Liver (tissue), 9 donors: ENCODE results near the gene TSPAN17. TPM values are rescaled to one million over a fixed set of nuclear protein-coding genes. Genes with fewer than 3 reads are reported as not detected.

Source experiments
- DNase-seq: peaks from one replicate; pipeline ENCODE4 v3.0.0-alpha.2; 2017; ENCODE audit warnings: low spot score
- H3K27ac ChIP-seq, 2 donors: one replicate each; pipeline ENCODE4 v1.7.0; 2013; ENCODE audit warnings: inconsistent platforms in 2 of 2, low read length in 2 of 2, control low read depth in 1 of 2, low read depth in 1 of 2, mild to moderate bottlenecking in 1 of 2
- H3K27me3 ChIP-seq, 4 donors: one replicate each; pipeline versions ENCODE4 v1.6.1 to v1.7.0; 2013; ENCODE audit warnings: low read length in 3 of 4, inconsistent platforms in 1 of 4, mild to moderate bottlenecking in 1 of 4, moderate library complexity in 1 of 4; ENCODE audit not compliant: control insufficient read depth in 4 of 4, insufficient read depth in 4 of 4
- H3K36me3 ChIP-seq, 4 donors: one replicate each; pipeline versions ENCODE4 v1.6.1 to v1.7.0; 2013; ENCODE audit warnings: low read length in 3 of 4, mild to moderate bottlenecking in 3 of 4, low read depth in 1 of 4, moderate library complexity in 1 of 4; ENCODE audit not compliant: control insufficient read depth in 4 of 4, insufficient read depth in 3 of 4
- H3K4me1 ChIP-seq, 4 donors: one replicate each; pipeline versions ENCODE4 v1.6.1 to v1.7.0; 2013; ENCODE audit warnings: low read length in 3 of 4, mild to moderate bottlenecking in 3 of 4, moderate library complexity in 1 of 4; ENCODE audit not compliant: control insufficient read depth in 4 of 4, insufficient read depth in 4 of 4
- H3K4me3 ChIP-seq, 3 donors: one replicate each; pipeline versions ENCODE4 v1.6.1 to v1.7.0; 2013; ENCODE audit warnings: low read length in 3 of 3, control low read depth in 1 of 3, low read depth in 1 of 3, mild to moderate bottlenecking in 1 of 3
- H3K9ac ChIP-seq, 2 donors: one replicate each; pipeline ENCODE4 v1.7.0; 2013; ENCODE audit warnings: low read length in 2 of 2, mild to moderate bottlenecking in 2 of 2, moderate library complexity in 2 of 2, control low read depth in 1 of 2, low read depth in 1 of 2
- H3K9me3 ChIP-seq, 4 donors: one replicate each; pipeline versions ENCODE4 v1.6.1 to v1.7.0; 2013; ENCODE audit warnings: low read length in 3 of 4; ENCODE audit not compliant: control insufficient read depth in 4 of 4
- EGR1 ChIP-seq, 2 donors: IDR thresholded peaks; 2 replicates each; pipeline ENCODE4 v1.6.1; 2016 to 2018; ENCODE audit warnings: antibody characterized with exemption in 2 of 2, low read depth in 2 of 2
- FOXA2 ChIP-seq: IDR thresholded peaks from 2 replicates; pipeline ENCODE4 v1.6.1; 2016; ENCODE audit warnings: antibody characterized with exemption
- HNF4A ChIP-seq, 2 donors: conservative IDR thresholded peaks; 2 replicates each; pipeline ENCODE4 v1.6.1; 2016; ENCODE audit warnings: antibody characterized with exemption in 2 of 2, mild to moderate bottlenecking in 2 of 2
- HNF4G ChIP-seq: IDR thresholded peaks from 2 replicates; pipeline ENCODE4 v1.6.1; 2016; ENCODE audit warnings: antibody characterized with exemption
- JUND ChIP-seq, 2 donors: IDR thresholded peaks; 2 replicates each; pipeline ENCODE4 v1.6.1; 2016; ENCODE audit warnings: antibody characterized with exemption in 2 of 2
- RAD21 ChIP-seq, 2 donors: IDR thresholded peaks; 2 replicates each; pipeline ENCODE4 v1.6.1; 2016; ENCODE audit warnings: antibody characterized with exemption in 2 of 2, mild to moderate bottlenecking in 2 of 2
- RXRA ChIP-seq, 2 donors: IDR thresholded peaks; 2 replicates each; pipeline ENCODE4 v1.6.1; 2017 to 2018; ENCODE audit warnings: antibody characterized with exemption in 2 of 2, mild to moderate bottlenecking in 1 of 2
- SP1 ChIP-seq: IDR thresholded peaks from 2 replicates; pipeline ENCODE4 v1.6.1; 2018; ENCODE audit warnings: antibody characterized with exemption, mild to moderate bottlenecking
- YY1 ChIP-seq: IDR thresholded peaks from 2 replicates; pipeline ENCODE4 v1.6.1; 2016; ENCODE audit warnings: antibody characterized with exemption, mild to moderate bottlenecking
- WGBS: extraction: QIAGEN DNeasy Blood & Tissue Kit; methylation state at CpG from one replicate; pipeline ENCODE4 v1.1.7; 2013; 5-methylcytosine and 5-hydroxymethylcytosine counted together
- polyA plus RNA-seq, 2 donors: library from polyadenylated mRNA; stranded (reverse) in 1 of 2; unstranded in 1 of 2; fragments of 200-250 nt in 1 of 2; fragments of >200 nt in 1 of 2; fragmentation: Nextera tagmentation in 1 of 2; extraction: Ambion mirVana in 1 of 2; gene quantifications; one replicate each; pipeline versions ENCODE4 v1.2.1 to v1.2.3, GENCODE V29; 2013 to 2015
- total RNA-seq, 2 donors: library from RNA; depleted of rRNA; stranded (reverse); fragments of >200 nt; gene quantifications; one replicate each; pipeline ENCODE4 v1.2.3, GENCODE V29; 2014
- TF ChIP-seq, protein P1 (sequence below): IDR thresholded peaks from 2 replicates; pipeline ENCODE4 v1.6.1; 2016; ENCODE audit warnings: antibody characterized with exemption
- TF ChIP-seq, protein P2 (sequence below): fragments of 150-350 bp; IDR thresholded peaks from 2 replicates; pipeline ENCODE4 v1.5.1; 2017; ENCODE audit warnings: improper control_type of control experiment, low read depth, low read length; ENCODE audit not compliant: missing input control
- TF ChIP-seq, protein P3 (sequence below): IDR thresholded peaks from 2 replicates; pipeline ENCODE4 v1.6.1; 2016; ENCODE audit warnings: antibody characterized with exemption, mild to moderate bottlenecking
- TF ChIP-seq, protein P4 (sequence below): IDR thresholded peaks from 2 replicates; pipeline ENCODE4 v1.6.1; 2016; ENCODE audit warnings: antibody characterized with exemption
- donor health status: healthy.
- donor health status: healthy.
- donor health status: healthy.
- donor health status: healthy.
- donor health status: healthy.

TSPAN17 gene
- total and polyA plus RNA-seq, 4 donors, result 5.7 to 43.4 (median 16.2) TPM

DNA sequence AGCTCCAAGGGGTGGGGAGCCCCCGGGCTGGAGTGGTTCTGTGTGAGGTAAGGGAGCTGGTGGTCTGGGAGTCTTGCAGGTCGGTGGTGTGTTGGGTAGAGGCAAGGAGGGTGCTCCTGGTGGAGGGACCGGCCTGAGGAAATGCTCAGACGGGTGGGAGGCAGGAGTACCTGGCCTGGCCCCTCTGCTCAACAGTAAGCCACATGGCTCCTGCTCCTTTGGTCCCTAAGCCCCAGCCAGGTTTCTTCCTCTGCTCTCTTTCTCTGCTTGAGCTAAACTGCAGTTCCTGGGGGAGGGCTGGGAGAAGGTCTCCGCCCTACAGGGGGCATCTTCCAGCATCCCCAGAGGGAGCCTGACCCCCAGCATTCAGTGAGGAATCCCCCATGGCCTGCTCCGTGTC lies 17.2 kb downstream of the TSPAN17 start:
- WGBS, result 52% methylated on average over 6 of the region's 6 CpGs
- Histone ChIP-seq H3K36me3 (no peaks in the 10 kb centered on the region), H3K4me3 (no peak overlapping the region), H3K27me3 (peaks cover 0 to 2% (median 0%) of the 10 kb centered on the region in 4 donors), H3K9ac (no peak overlapping the region), H3K9me3 (no peaks in the 10 kb centered on the region), H3K4me1 (peaks cover 0 to 11% (median 7%) of the 10 kb centered on the region in 4 donors), H3K27ac (no peak overlapping the region)
- TF ChIP-seq RAD21 (IDR thresholded peaks at IDR 0.05) (no peak), SP1 (no peak), RXRA (IDR thresholded peaks at IDR 0.05) (no peak), HNF4G (no peak), EGR1 (IDR thresholded peaks at IDR 0.05; ENCODE audit: low read depth in 2 of 2) (no peak), JUND (IDR thresholded peaks at IDR 0.05) (no peak), FOXA2 (no peak), HNF4A (conservative IDR thresholded peaks at IDR 0.05) (no peak)
- TF ChIP-seq, protein P1, sequence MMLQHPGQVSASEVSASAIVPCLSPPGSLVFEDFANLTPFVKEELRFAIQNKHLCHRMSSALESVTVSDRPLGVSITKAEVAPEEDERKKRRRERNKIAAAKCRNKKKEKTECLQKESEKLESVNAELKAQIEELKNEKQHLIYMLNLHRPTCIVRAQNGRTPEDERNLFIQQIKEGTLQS, result no peak
- TF ChIP-seq, protein P2, sequence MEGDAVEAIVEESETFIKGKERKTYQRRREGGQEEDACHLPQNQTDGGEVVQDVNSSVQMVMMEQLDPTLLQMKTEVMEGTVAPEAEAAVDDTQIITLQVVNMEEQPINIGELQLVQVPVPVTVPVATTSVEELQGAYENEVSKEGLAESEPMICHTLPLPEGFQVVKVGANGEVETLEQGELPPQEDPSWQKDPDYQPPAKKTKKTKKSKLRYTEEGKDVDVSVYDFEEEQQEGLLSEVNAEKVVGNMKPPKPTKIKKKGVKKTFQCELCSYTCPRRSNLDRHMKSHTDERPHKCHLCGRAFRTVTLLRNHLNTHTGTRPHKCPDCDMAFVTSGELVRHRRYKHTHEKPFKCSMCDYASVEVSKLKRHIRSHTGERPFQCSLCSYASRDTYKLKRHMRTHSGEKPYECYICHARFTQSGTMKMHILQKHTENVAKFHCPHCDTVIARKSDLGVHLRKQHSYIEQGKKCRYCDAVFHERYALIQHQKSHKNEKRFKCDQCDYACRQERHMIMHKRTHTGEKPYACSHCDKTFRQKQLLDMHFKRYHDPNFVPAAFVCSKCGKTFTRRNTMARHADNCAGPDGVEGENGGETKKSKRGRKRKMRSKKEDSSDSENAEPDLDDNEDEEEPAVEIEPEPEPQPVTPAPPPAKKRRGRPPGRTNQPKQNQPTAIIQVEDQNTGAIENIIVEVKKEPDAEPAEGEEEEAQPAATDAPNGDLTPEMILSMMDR, result no peak
- TF ChIP-seq, protein P3, sequence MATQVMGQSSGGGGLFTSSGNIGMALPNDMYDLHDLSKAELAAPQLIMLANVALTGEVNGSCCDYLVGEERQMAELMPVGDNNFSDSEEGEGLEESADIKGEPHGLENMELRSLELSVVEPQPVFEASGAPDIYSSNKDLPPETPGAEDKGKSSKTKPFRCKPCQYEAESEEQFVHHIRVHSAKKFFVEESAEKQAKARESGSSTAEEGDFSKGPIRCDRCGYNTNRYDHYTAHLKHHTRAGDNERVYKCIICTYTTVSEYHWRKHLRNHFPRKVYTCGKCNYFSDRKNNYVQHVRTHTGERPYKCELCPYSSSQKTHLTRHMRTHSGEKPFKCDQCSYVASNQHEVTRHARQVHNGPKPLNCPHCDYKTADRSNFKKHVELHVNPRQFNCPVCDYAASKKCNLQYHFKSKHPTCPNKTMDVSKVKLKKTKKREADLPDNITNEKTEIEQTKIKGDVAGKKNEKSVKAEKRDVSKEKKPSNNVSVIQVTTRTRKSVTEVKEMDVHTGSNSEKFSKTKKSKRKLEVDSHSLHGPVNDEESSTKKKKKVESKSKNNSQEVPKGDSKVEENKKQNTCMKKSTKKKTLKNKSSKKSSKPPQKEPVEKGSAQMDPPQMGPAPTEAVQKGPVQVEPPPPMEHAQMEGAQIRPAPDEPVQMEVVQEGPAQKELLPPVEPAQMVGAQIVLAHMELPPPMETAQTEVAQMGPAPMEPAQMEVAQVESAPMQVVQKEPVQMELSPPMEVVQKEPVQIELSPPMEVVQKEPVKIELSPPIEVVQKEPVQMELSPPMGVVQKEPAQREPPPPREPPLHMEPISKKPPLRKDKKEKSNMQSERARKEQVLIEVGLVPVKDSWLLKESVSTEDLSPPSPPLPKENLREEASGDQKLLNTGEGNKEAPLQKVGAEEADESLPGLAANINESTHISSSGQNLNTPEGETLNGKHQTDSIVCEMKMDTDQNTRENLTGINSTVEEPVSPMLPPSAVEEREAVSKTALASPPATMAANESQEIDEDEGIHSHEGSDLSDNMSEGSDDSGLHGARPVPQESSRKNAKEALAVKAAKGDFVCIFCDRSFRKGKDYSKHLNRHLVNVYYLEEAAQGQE, result no peak
- DNase-seq, result no peak

DNA sequence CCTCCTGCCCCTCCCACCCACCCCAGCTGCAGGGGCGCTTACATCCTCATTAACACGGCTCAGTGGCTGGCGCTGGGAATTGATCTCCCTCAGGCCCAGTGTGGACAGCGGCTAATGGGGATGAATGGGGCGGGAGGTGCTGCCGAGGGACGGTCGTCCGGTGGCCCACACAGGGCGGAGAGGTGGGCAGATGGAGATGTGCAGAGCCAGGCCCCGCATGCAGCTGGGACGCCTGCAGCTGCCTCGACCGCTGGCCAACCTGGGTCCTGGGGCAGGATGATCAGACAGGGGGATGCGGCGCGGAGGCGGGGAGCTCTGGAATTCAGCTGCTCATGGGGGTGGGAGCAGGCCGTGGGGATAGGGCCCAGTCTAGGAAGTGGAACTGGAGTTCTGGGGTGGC lies 17.6 kb downstream of the TSPAN17 start:
- no peak for TF ChIP-seq RAD21 (IDR thresholded peaks at IDR 0.05)
- TF ChIP-seq, protein P2, result no peak
- TF ChIP-seq, protein P4, sequence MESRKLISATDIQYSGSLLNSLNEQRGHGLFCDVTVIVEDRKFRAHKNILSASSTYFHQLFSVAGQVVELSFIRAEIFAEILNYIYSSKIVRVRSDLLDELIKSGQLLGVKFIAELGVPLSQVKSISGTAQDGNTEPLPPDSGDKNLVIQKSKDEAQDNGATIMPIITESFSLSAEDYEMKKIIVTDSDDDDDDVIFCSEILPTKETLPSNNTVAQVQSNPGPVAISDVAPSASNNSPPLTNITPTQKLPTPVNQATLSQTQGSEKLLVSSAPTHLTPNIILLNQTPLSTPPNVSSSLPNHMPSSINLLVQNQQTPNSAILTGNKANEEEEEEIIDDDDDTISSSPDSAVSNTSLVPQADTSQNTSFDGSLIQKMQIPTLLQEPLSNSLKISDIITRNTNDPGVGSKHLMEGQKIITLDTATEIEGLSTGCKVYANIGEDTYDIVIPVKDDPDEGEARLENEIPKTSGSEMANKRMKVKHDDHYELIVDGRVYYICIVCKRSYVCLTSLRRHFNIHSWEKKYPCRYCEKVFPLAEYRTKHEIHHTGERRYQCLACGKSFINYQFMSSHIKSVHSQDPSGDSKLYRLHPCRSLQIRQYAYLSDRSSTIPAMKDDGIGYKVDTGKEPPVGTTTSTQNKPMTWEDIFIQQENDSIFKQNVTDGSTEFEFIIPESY, result no peak
- no peak for TF ChIP-seq FOXA2
- no peak for TF ChIP-seq JUND (IDR thresholded peaks at IDR 0.05)
- no peak for TF ChIP-seq EGR1 (IDR thresholded peaks at IDR 0.05; ENCODE audit: low read depth in 2 of 2)
- TF ChIP-seq YY1, result no peak
- no peak for TF ChIP-seq RXRA (IDR thresholded peaks at IDR 0.05)
- H3K36me3 ChIP-seq, result no peaks in the 10 kb centered on the region
- H3K4me3 ChIP-seq, result no peak overlapping the region
- WGBS, result 57% methylated on average over 19 of the region's 19 CpGs
- no peak overlapping the region for H3K27ac ChIP-seq
- H3K9me3 ChIP-seq, result no peaks in the 10 kb centered on the region
- H3K27me3 ChIP-seq, result peaks cover 0 to 2% (median 0%) of the 10 kb centered on the region in 4 donors
- H3K4me1 ChIP-seq, result peaks cover 0 to 11% (median 7%) of the 10 kb centered on the region in 4 donors
- no peak overlapping the region for H3K9ac ChIP-seq
- DNase-seq, result no peak
